ENCODE results near the gene SSC4D. TPM values are rescaled to one million over a fixed set of nuclear protein-coding genes. Genes with fewer than 3 reads are reported as not detected.

The SSC4D gene
- total and polyA plus RNA-seq, 2 of the 8 experiments (the other 6 are each of a cell fraction or from before 2014, with no cell fraction given), result 11.8 to 27.5 TPM

DNA sequence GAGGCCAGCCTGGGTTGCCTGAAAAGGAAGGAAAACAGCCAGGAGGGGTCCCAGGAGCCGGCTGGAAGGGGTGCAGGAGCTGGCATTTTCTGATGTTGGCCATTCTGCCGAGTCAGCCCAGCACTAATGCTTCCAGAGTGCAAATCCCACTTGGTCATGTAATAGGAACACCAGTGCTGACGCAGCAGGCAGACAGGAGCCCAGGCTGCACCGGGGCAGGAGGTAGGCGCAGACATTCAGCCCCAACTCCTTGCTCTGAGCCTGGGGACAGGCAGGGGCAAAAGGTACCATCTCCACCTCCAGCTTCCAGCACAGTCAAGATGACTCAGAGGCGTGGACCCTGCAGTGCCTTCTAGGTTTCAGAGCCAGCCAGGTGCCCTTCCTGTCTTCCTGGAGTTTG, 40.5 kb downstream of the SSC4D start:
- H3K4ac ChIP-seq (replicated peaks; ENCODE audit: insufficient read length, low read depth, low read length), result no peak overlapping the region
- CTCF ChIA-PET (ENCODE audit: partially characterized antibody), result interaction anchor here (0.5 to 1.3 kb wide), 3 partner anchors 19 to 34 kb away, joined by 3 to 5 read pairs (median 3); no protein-coding TSS in a partner anchor
- FAIRE-seq, result no peak
- TF ChIP-seq CHD2 (IDR thresholded peaks at IDR 0.05; ENCODE audit: low read length) (no peak), PHF8 (conservative IDR thresholded peaks at IDR 0.05; ENCODE audit: low read depth, low read length) (no peak), EZH2 (IDR thresholded peaks at IDR 0.05; ENCODE audit: low read depth, low read length, severe bottlenecking) (no peak), YY1 (IDR thresholded peaks at IDR 0.05; ENCODE audit: low read depth, low read length) (no peak), MAFK (IDR thresholded peaks at IDR 0.05; ENCODE audit: low read depth, low read length) (peak; percentile 70; the same call in 1 of the 2 replicates), BACH1 (IDR thresholded peaks at IDR 0.05; ENCODE audit: low read length) (peak; percentile 87), SRF (IDR thresholded peaks at IDR 0.05; ENCODE audit: low read depth, low read length) (no peak), TEAD4 (IDR thresholded peaks at IDR 0.05; ENCODE audit: low read depth, low read length) (no peak), GABPA (IDR thresholded peaks at IDR 0.05; ENCODE audit: borderline replicate concordance, insufficient read depth, low read length) (no peak), RNF2 (IDR thresholded peaks at IDR 0.05; ENCODE audit: borderline replicate concordance, low read depth, low read length, missing control alignments, poor library complexity, severe bottlenecking) (no peak)
- TF ChIP-seq, protein P1, sequence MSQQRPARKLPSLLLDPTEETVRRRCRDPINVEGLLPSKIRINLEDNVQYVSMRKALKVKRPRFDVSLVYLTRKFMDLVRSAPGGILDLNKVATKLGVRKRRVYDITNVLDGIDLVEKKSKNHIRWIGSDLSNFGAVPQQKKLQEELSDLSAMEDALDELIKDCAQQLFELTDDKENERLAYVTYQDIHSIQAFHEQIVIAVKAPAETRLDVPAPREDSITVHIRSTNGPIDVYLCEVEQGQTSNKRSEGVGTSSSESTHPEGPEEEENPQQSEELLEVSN (IDR thresholded peaks at IDR 0.05), result no peak
- TF ChIP-seq, protein P2, sequence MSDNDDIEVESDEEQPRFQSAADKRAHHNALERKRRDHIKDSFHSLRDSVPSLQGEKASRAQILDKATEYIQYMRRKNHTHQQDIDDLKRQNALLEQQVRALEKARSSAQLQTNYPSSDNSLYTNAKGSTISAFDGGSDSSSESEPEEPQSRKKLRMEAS (IDR thresholded peaks at IDR 0.05), result no peak

More for the DNA sequence above, 40.5 kb downstream of the SSC4D start:
- peak overlapping the region; percentile 78 for H2AFZ ChIP-seq (ENCODE audit: low read length)
- WGBS, 2 experiments (ENCODE audit: extremely low coverage in 1 of 2, insufficient coverage in 1 of 2, insufficient read length in 1 of 2, insufficient replicate concordance in 2 of 2, low coverage in 1 of 2, low lambda C conversion rate in 2 of 2, missing lambda C conversion rate in 1 of 2), result 77% methylated on average over 6 of the region's 6 CpGs; no CpG with 5 or more reads in 1 of the 2 experiments
- H3K56ac ChIP-seq (replicated peaks; ENCODE audit: insufficient read length, low read depth, low read length), result no peak overlapping the region
- no peak overlapping the region for H4K91ac ChIP-seq (replicated peaks; ENCODE audit: insufficient read length, low read length)
- H3K23me2 ChIP-seq (ENCODE audit: low read depth, low read length), result no peaks in the 10 kb centered on the region
- H2BK15ac ChIP-seq (ENCODE audit: low read length), result no peak overlapping the region
- H3K18ac ChIP-seq (ENCODE audit: extremely low read depth, low read length), result 0 out of 2 replicates have a peak overlapping the region, but pooled peaks have one; percentile 2
- H3K14ac ChIP-seq (ENCODE audit: insufficient read length), result no peak overlapping the region
- H2BK120ac ChIP-seq (replicated peaks; ENCODE audit: low read depth, low read length), result no peak overlapping the region
- no peaks in the 10 kb centered on the region for H3K9me3 ChIP-seq (ENCODE audit: insufficient read depth in 2 of 2, low read depth in 1 of 2, low read length in 1 of 2)
- no peak overlapping the region for H3K23ac ChIP-seq (ENCODE audit: insufficient read length)
- H3K79me1 ChIP-seq (ENCODE audit: low read depth, low read length), result no peaks in the 10 kb centered on the region
- no peak overlapping the region for H3K4me2 ChIP-seq (ENCODE audit: insufficient read depth in 1 of 2, low read depth in 2 of 2, low read length in 2 of 2)
- no peak overlapping the region for H3K9ac ChIP-seq (replicated peaks in 1 of 4; ENCODE audit: extremely low read depth in 1 of 4, low read depth in 3 of 4, low read length in 3 of 4)
- H3K27ac ChIP-seq (ENCODE audit: low read depth, low read length), result no peak overlapping the region
- H4K8ac ChIP-seq (ENCODE audit: extremely low read depth, insufficient read depth, low read length), result no peak overlapping the region
- H3K79me2 ChIP-seq (ENCODE audit: control insufficient read depth in 1 of 2, insufficient read depth in 2 of 2, low read length in 2 of 2), result no peaks in the 10 kb centered on the region
- H4K20me1 ChIP-seq (replicated peaks in 1 of 2; ENCODE audit: control insufficient read depth in 1 of 2, insufficient read depth in 2 of 2, low read length in 2 of 2), result no peaks in the 10 kb centered on the region
- peaks cover 5 to 11% (median 7%) of the 10 kb centered on the region in 4 experiments; a peak in 5 of 7 replicates for H3K4me1 ChIP-seq (replicated peaks in 1 of 4; ENCODE audit: control insufficient read depth in 3 of 4, insufficient read depth in 4 of 4, low read length in 3 of 4)
- no peaks in the 10 kb centered on the region for H3K27me3 ChIP-seq (replicated peaks in 1 of 4; ENCODE audit: control insufficient read depth in 3 of 4, extremely low read depth in 1 of 4, insufficient read depth in 3 of 4, low read length in 3 of 4)
- no peak overlapping the region for H4K5ac ChIP-seq (ENCODE audit: insufficient read length, low read depth, low read length)
- no peak overlapping the region for H2BK5ac ChIP-seq (ENCODE audit: low read depth, low read length)
- H2BK20ac ChIP-seq (ENCODE audit: low read length), result no peak overlapping the region; the same call in 1 of the 2 replicates
- no peak for DNase-seq (ENCODE audit: low read depth in 1 of 2, low spot score in 2 of 2)
- POLR2A ChIA-PET (ENCODE audit: partially characterized antibody), result interaction anchor here (0.6 to 5.6 kb wide), 5 partner anchors 10 to 59 kb away, joined by 3 to 32 read pairs (median 3); partner anchors contain the start of gene YWHAG
- H2BK12ac ChIP-seq (ENCODE audit: low read depth, low read length), result no peak overlapping the region
- H3K36me3 ChIP-seq (ENCODE audit: control insufficient read depth in 2 of 4, insufficient read depth in 4 of 4, low read length in 3 of 4), result no peaks in the 10 kb centered on the region
- no peak overlapping the region for H3K4me3 ChIP-seq (ENCODE audit: extremely low read depth in 1 of 4, insufficient read depth in 2 of 4, low read depth in 3 of 4, low read length in 4 of 4)
- no peak overlapping the region for H2AK5ac ChIP-seq (ENCODE audit: low read depth, low read length)
